ENCODE results near the gene PRDM12.

PRDM12 gene

GRCh38 chr9:130732136-130732535, 67.7 kb downstream of the PRDM12 start:
- no peak for DNase-seq

All from activated naive CD4-positive, alpha-beta T cell treated with Interleukin-2 at 50 U/mL for 16 hours (primary cell).